HG02571 (cell line): ENCODE data around the gene HAND2.

Source experiments
- ATAC-seq: cut with Tn5 transposase; IDR thresholded peaks from one replicate; pipeline ENCODE4 v1.9.1; 2021; ENCODE audit warnings: mild to moderate bottlenecking, moderate library complexity; ENCODE audit not compliant: unreplicated experiment

Gene HAND2

DNA sequence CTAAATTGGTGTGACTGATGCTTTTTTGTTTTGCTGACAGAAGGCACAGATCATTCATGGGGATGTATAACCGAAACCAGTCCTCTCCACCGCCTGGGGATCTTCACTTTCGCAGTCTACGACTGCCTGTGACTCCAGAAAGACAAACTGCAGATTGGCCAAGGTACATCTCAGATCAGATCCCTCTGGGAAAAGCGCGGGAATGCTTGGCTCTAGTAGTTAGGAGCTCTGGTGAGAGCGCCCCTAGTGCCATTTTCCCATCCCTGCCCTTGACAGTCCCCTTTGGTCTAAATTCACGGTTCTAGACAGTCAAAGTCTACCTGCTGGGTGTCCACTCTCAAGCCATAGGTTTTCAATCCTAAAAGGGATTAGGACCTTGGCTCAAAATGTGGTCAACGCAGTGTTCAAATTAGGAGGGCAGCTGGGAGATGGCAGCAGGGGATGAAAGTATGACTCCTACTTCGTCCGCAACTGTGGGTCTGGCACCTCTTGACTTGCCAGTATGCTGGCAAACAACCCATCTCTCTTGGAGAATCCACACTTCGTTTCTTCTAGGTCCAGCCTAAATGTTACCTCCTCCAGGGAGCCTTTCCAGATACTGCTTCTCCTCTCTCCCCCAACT is 6.9 kb upstream of the HAND2 start:
- no peak for ATAC-seq

GRCh38 chr4:173535957-173536356 is 5.9 kb upstream of the HAND2 start:
- no peak for ATAC-seq

DNA sequence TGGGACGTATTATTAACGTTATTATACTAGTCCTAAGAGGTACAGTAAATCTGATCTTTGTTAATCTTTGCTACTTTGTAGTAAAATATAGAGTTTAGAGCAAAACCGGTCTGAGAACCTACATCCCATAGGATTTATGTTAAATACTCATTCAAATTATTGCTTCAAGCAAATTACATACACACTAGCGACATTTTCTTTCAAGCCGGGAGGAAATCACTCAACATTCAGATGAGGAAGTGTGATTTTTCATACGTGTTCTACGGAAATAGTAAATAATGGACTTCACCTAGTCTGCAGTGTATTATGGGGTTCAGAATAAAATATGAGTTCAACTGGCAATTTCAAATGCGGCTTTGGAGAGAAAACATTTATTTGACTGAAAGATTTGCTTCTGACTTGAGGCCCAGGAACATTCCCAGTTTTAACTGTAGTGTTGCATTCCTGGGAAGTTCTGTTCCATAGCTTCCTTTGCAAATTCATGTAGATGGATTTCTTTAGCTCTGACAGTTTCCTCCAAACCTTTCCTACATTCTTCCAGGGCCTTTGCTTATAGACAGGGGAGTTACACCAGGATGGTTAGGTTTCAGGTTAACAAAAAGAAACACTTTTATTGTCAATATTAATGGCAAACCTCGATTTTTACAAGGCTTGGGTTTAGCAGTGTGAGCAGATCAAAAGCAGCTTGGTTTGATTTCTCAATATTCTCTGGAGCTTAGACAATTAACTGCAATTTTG is 5.3 kb upstream of the HAND2 start:
- ATAC-seq = no peak

- ATAC-seq = no peak
Observed at GRCh38 chr4:173534434-173534833, 4.4 kb upstream of the HAND2 start.

GRCh38 chr4:173532725-173533511 is 2.9 kb upstream of the HAND2 start:
- ATAC-seq = no peak

GRCh38 chr4:173531086-173531965 is 1.3 kb upstream of the HAND2 start:
- ATAC-seq = no peak

DNA sequence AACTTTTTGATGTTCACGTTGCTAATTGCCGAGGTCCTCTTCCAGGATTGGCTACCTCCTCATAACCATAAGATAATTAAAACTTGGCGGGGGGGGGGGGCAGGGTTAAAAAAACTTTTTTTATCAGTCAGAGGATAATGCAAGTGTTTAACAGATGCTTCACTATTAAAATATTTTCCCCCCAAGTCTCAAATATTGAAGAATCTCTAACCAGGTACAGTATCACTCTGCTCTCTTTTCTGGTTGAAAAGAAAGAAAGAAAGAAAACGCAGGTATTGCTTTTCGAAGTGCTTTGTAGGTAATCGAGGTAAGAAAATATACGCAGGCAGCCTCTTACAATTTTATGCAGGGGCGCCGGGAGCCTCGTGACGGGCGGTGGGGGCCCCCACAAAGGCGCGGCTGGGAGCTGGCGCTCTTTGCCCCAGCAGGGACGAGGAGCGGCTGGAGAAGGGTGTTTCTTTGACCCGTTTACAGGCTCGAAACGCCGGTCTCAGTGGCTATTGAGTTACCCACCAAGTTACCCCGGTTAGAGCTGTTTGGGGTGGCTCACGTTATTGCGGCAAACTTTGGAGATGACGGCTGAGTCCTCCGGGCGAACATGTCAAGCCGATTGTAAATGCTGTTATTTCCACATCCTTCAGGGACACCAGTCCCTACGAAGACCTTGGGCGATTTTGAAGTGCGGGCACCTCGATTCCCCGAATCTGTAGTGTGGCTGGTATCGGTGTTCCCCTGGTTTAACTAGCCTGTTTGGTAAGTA is 477 bp upstream of the HAND2 start:
- no peak for ATAC-seq

- no peak for ATAC-seq
Observed at GRCh38 chr4:173528378-173529321, 1.4 kb downstream of the HAND2 start.

DNA sequence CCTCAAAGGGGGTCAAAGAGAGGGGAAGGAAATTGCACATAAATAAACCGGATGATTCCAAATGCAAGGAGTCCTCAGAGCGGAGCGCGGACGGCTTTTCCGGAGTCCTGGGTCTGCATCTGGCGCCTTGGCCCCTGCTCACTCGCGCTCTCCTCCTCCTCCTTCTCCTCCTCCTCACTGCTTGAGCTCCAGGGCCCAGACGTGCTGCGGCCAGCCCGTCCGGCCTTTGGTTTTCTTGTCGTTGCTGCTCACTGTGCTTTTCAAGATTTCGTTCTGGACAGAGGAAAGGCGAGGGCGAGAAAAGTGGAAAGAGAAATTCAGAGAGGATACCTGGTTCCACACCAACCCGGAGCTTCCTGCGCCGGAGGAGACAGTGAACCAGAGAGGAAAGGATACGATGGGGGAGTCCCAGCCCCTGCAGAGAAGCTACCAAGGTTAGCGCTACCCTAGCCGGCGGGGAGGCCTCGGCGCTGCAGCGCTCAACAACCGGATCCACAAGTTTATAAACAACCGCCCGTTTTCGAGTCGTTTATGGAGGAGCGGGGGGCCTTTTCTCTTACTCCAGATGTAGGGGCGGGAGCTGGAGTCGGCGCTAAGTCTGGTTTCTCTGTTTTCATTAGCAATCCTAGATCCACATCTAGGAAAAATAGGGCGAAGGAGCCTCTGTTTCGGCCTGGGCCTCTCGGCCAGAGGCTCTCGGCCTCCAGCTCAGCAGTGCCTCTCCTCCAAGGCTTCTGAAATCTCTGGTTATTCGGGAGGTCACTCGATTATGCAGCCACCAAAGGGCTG is 2.7 kb downstream of the HAND2 start:
- no peak for ATAC-seq

DNA sequence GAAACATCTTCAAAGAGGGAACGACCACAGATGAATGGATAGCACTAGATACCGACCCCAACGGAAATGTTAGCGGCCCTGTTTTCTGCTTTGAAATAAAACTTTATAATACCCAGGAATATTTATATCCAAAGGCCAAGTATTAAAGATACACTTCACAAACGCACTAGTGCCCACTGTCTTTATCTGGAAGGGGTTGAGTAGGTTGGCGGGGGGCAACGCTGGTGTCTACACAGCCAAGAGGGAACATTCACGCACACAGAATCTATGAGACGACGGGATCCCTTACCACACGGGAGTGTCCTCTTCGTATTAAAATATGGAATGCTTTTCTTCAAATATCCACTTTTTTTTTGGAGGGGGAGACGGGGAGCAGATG is 3.3 kb downstream of the HAND2 start:
- ATAC-seq = no peak

DNA sequence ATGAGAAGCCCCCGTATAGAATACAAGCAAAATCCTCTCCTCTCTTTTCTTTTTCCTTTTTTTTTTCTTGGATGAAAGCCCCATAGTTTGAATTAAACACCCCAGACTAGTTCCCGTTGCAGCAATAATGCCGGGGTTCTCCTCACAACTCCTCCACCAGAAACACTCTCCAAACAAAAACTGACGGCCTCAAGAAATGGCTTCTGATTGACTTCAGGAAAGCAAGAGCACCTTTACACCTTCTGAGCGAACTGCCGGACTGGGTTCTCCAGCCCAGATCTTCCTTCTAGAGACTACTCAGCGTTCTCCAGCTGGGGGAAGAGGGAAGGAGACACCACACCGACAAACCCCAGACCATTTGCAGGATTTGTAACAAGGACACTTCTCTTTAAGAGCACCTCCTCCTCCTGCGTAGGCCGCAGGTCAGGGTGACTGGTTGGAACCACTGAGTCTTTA is 4.0 kb downstream of the HAND2 start:
- ATAC-seq = no peak

GRCh38 chr4:173525118-173526011 is 4.7 kb downstream of the HAND2 start:
- ATAC-seq = no peak

DNA sequence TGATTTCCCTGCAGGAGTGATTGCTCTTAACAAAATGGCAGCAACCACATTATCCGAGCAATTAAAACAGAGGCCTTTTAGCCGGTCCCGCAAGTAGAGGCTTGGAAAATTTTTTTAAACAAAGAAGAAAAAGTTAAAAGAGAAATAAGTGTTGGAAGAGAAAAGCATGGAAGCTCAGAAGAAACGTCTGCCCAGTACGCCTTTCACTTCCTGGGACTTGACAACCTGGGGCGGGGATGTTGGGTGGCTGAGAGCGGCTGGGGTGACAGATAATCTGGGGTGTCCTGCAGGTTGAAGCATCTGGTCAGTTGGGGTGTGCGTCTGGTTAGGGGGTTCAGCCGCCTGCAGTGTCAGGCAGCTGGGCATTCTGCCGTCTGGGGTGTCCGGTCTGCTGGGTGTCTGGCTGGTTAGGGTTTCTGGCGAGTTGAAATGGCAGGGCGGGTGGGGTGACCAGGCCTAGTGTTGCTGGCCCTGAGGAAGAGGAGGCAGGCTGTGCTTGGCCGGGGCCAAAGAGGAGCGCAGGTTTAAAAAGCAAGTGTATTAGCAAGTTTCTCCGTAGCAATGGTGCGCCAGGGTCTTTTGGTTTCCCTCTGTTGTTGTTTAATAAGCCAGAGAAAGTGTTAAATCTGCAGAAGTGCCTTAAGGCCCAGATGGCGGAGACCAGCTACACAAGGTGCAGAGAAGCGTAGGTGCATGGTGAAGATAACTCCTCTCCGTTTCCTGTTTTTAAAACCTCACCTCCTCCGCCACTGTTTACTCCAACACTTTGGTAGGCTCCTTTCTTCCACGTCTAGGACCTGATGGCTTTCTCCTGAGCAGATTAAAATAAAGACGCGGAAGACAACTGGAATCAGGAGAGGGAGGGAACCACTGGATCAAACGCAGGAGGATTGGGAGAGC is 5.6 kb downstream of the HAND2 start:
- no peak for ATAC-seq

- ATAC-seq = no peak
Observed at GRCh38 chr4:173522951-173523395, 7.1 kb downstream of the HAND2 start.

DNA sequence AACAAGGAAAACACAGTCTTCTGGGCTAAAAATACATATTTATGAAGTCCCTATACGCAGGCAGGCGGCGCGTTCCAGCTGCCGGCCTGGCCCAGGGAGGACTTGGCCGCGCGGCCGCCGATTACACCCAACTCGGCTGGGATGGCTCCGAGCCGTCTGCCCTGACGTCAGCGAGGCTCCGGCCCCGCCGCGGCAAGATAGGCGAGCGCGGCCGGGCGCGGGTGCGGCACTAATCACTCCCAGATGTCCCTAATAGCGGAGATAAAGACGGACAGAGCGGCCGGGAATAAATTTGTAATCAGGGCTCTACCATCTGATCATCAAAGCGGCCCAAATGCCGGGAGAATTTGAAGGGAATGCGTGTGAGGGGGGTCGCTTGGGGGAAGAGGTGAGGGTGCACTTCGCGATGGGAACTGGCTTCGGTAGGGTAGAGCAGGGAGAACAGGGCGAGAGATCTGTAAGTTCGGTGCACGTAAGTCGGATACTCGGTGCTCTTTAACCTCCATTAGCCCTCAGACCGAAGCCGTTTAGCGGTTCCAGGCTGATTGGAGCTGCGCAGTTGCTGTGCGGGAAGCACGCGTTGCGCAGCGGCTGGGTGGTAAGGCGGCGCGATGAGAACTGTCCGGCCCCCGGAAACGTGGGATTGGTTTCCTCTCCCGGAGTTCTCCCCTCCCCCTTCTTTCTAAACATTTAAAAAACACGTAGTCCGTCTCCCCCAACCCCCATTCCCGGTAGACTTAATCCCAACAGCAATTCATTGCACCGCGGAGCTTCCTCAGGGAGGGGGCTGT is 7.7 kb downstream of the HAND2 start:
- no peak for ATAC-seq
